Vagina (tissue), 2 donors: ENCODE data around the gene SBF2. TPM values are rescaled to one million over a fixed set of nuclear protein-coding genes. Genes with fewer than 3 reads are reported as not detected.

Source experiments
- DNase-seq, 2 donors: peaks; one replicate each; pipeline ENCODE4 v3.0.0-alpha.2; 2017; ENCODE audit errors: extremely low spot score in 2 of 2
- H3K27ac ChIP-seq: fragments of 200-600 bp; sonication (generic); one replicate; pipeline ENCODE4 v1.5.1; 2019
- H3K27me3 ChIP-seq: fragments of 200-600 bp; sonication (generic); one replicate; pipeline ENCODE4 v1.5.1; 2019
- H3K36me3 ChIP-seq, 2 donors: fragments of 200-600 bp; sonication (generic); one replicate each; pipeline ENCODE4 v1.5.1; 2017 to 2019
- H3K4me1 ChIP-seq: fragments of 200-600 bp; sonication (generic); one replicate; pipeline ENCODE4 v1.5.1; 2019
- H3K4me3 ChIP-seq, 2 donors: fragments of 200-600 bp; sonication (generic); 1 replicate in 1 of 2; 2 replicates in 1 of 2; pipeline ENCODE4 v1.5.1; 2016 to 2019
- H3K9me3 ChIP-seq: fragments of 200-600 bp; sonication (generic); one replicate; pipeline ENCODE4 v1.5.1; 2019
- CTCF ChIP-seq, 3 experiments: fragments of 450-650 bp in 2 of 3; fragments of 200-600 bp in 1 of 3; sonication (generic) in 1 of 3; IDR thresholded peaks; one replicate each; pipeline ENCODE4 v1.5.1; 2017 to 2019; ENCODE audit warnings: antibody characterized with exemption in 3 of 3, mild to moderate bottlenecking in 2 of 3, moderate library complexity in 2 of 3
- POLR2A ChIP-seq, 2 donors: fragments of 450-650 bp; IDR thresholded peaks; one replicate each; pipeline ENCODE4 v1.6.1; 2017; ENCODE audit warnings: antibody characterized with exemption in 2 of 2, mild to moderate bottlenecking in 2 of 2, moderate library complexity in 2 of 2
- POLR2AphosphoS5 ChIP-seq, 2 donors: sonication (generic); formaldehyde crosslinking; IDR thresholded peaks; one replicate each; pipeline ENCODE4 v1.9.0; 2017; ENCODE audit warnings: antibody characterized with exemption in 2 of 2, mild to moderate bottlenecking in 2 of 2, low read depth in 1 of 2; ENCODE audit not compliant: insufficient read depth in 1 of 2
- intact Hi-C: fragments of 100-400 bp; cut with DNase I; formaldehyde crosslinking; loops from one replicate; pipeline ENCODE4 v1.15.1; 2023
- total RNA-seq: library from RNA; depleted of rRNA; stranded (reverse); fragments of >200 nt; gene quantifications from one replicate; pipeline ENCODE4 v1.2.3, GENCODE V29; 2016

Gene SBF2
- total RNA-seq, 1 donor from 2014 or later: 69.5 TPM

- Histone ChIP-seq H3K27me3 (no peaks in the 10 kb centered on the region), H3K4me3 (no peak overlapping the region), H3K9me3 (no peaks in the 10 kb centered on the region), H3K4me1 (peaks cover 16% of the 10 kb centered on the region), H3K36me3 (no peaks in the 10 kb centered on the region), H3K27ac (no peak overlapping the region)
- DNase-seq: no peak
- intact Hi-C loops: no loop called here
- TF ChIP-seq POLR2A (IDR thresholded peaks at IDR 0.05) (no peak), CTCF (IDR thresholded peaks at IDR 0.05) (no peak), POLR2AphosphoS5 (IDR thresholded peaks at IDR 0.05; ENCODE audit: insufficient read depth in 1 of 2, low read depth in 1 of 2) (no peak)
Observed at GRCh38 chr11:10162222-10162621, 131.8 kb downstream of the SBF2 start.

- Histone ChIP-seq H3K27me3 (no peaks in the 10 kb centered on the region), H3K27ac (no peak overlapping the region), H3K9me3 (no peaks in the 10 kb centered on the region), H3K4me1 (peaks cover 16% of the 10 kb centered on the region), H3K4me3 (no peak overlapping the region), H3K36me3 (no peaks in the 10 kb centered on the region)
- intact Hi-C loops: no loop called here
- no peak for TF ChIP-seq POLR2AphosphoS5 (IDR thresholded peaks at IDR 0.05; ENCODE audit: insufficient read depth in 1 of 2, low read depth in 1 of 2)
- DNase-seq: no peak
Observed at GRCh38 chr11:10160350-10160749, 133.7 kb downstream of the SBF2 start.

GRCh38 chr11:10158461-10158860 lies 135.6 kb downstream of the SBF2 start:
- H3K36me3 ChIP-seq: no peaks in the 10 kb centered on the region
- no peak for TF ChIP-seq POLR2A (IDR thresholded peaks at IDR 0.05)
- no peak for TF ChIP-seq POLR2AphosphoS5 (IDR thresholded peaks at IDR 0.05; ENCODE audit: insufficient read depth in 1 of 2, low read depth in 1 of 2)
- TF ChIP-seq CTCF (IDR thresholded peaks at IDR 0.05): no peak
- DNase-seq: no peak
- H3K27ac ChIP-seq: no peak overlapping the region
- H3K4me1 ChIP-seq: peaks cover 5% of the 10 kb centered on the region
- intact Hi-C loops: no loop called here
- H3K27me3 ChIP-seq: no peaks in the 10 kb centered on the region
- no peaks in the 10 kb centered on the region for H3K9me3 ChIP-seq
- no peak overlapping the region for H3K4me3 ChIP-seq

GRCh38 chr11:10155793-10156490 lies 138.1 kb downstream of the SBF2 start:
- intact Hi-C loops: no loop called here
- no peak for DNase-seq
- TF ChIP-seq POLR2AphosphoS5 (IDR thresholded peaks at IDR 0.05; ENCODE audit: insufficient read depth in 1 of 2, low read depth in 1 of 2) (no peak), POLR2A (IDR thresholded peaks at IDR 0.05) (no peak), CTCF (IDR thresholded peaks at IDR 0.05) (no peak)
- no peaks in the 10 kb centered on the region for H3K27me3 ChIP-seq
- no peaks in the 10 kb centered on the region for H3K4me1 ChIP-seq
- H3K36me3 ChIP-seq: no peaks in the 10 kb centered on the region
- H3K9me3 ChIP-seq: no peaks in the 10 kb centered on the region
- H3K4me3 ChIP-seq: no peak overlapping the region
- no peak overlapping the region for H3K27ac ChIP-seq

GRCh38 chr11:10150800-10151199 lies 143.2 kb downstream of the SBF2 start:
- Histone ChIP-seq H3K27me3 (no peaks in the 10 kb centered on the region), H3K36me3 (no peaks in the 10 kb centered on the region), H3K4me3 (no peak overlapping the region), H3K27ac (no peak overlapping the region), H3K9me3 (no peaks in the 10 kb centered on the region), H3K4me1 (no peaks in the 10 kb centered on the region)
- intact Hi-C loops: no loop called here
- DNase-seq: no peak
- TF ChIP-seq POLR2AphosphoS5 (IDR thresholded peaks at IDR 0.05; ENCODE audit: insufficient read depth in 1 of 2, low read depth in 1 of 2) (no peak), POLR2A (IDR thresholded peaks at IDR 0.05) (no peak), CTCF (IDR thresholded peaks at IDR 0.05) (no peak)
